22Rv1 (cell line): Measurements from ENCODE around the gene NLRC5.

Experiments
- H3K27ac ChIP-seq: fragments of 450-650 bp; 2 replicates; pipeline ENCODE4 v1.5.1; 2017
- ZFX ChIP-seq: fragments of 450-650 bp; IDR thresholded peaks from 2 replicates; pipeline ENCODE4 v1.6.1; 2017; ENCODE audit warnings: antibody characterized with exemption, borderline replicate concordance
- TF ChIP-seq, protein P1 (sequence below): fragments of 450-650 bp; IDR thresholded peaks from 2 replicates; pipeline ENCODE4 v1.5.1; 2017; ENCODE audit warnings: mild to moderate bottlenecking

The NLRC5 gene

GRCh38 chr16:57032931-57033330 lies 43.6 kb downstream of the NLRC5 start:
- H3K27ac ChIP-seq: no peak overlapping the region
- TF ChIP-seq, protein P1, sequence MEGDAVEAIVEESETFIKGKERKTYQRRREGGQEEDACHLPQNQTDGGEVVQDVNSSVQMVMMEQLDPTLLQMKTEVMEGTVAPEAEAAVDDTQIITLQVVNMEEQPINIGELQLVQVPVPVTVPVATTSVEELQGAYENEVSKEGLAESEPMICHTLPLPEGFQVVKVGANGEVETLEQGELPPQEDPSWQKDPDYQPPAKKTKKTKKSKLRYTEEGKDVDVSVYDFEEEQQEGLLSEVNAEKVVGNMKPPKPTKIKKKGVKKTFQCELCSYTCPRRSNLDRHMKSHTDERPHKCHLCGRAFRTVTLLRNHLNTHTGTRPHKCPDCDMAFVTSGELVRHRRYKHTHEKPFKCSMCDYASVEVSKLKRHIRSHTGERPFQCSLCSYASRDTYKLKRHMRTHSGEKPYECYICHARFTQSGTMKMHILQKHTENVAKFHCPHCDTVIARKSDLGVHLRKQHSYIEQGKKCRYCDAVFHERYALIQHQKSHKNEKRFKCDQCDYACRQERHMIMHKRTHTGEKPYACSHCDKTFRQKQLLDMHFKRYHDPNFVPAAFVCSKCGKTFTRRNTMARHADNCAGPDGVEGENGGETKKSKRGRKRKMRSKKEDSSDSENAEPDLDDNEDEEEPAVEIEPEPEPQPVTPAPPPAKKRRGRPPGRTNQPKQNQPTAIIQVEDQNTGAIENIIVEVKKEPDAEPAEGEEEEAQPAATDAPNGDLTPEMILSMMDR: no peak

DNA sequence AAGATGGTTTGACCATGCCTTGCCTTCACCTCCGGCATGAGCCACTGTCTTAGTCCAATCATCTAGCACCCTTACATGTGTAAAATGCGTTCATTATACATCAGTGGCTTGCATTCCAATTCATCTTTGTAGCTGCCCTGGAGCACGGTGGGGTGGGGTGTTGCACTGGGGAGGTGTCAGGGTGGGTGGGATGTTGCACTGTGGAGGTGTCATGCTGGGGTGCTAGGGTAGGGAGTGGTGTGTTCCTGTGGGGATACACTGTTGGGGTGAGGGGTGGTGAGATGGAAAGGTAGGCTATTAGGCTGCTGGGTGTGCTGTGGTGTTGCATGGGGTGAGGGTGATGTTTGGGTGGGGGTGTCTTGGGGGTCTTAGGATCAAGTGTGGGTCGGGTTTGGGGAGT lies 47.0 kb downstream of the NLRC5 start:
- no peak overlapping the region for H3K27ac ChIP-seq
- no peak for TF ChIP-seq ZFX
- TF ChIP-seq, protein P1: no peak

- no peak overlapping the region for H3K27ac ChIP-seq
- TF ChIP-seq ZFX: no peak
- TF ChIP-seq, protein P1: no peak
Observed at GRCh38 chr16:57036945-57037344, 47.6 kb downstream of the NLRC5 start.

GRCh38 chr16:57038166-57038565 lies 48.8 kb downstream of the NLRC5 start:
- H3K27ac ChIP-seq: no peak overlapping the region
- TF ChIP-seq, protein P1: no peak
- TF ChIP-seq ZFX: no peak

DNA sequence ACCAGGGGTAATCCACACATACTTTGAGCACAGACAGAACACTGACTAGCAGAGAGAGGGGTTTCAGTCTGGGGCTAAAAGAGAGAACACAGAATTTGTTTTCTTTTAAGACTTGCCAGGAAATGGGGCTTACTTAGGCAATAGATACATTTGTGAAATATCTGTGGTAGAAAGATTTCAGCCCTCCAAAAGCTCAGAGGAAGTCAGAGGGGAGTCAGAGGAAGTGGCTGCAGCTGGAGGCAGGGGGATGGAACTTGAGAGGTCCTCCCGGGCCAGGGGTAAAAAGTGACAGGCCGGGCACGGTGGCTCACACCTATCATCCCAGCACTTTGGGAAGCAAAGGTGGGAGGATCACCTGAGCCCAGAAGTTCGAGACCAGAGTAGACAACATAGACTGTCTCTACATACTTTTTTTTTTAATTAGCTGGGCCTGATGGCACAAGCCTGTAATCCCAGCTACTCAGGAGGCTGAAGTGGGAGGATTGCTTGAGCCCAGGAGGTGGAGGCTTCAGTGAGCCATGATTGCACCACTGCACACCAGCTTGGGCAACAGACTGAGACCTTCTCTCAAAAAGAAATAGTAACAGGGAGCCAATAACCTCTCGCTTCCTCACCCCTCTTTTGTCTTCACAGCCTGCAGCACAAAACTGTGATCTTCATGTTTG lies 49.9 kb downstream of the NLRC5 start:
- TF ChIP-seq ZFX: no peak
- TF ChIP-seq, protein P1: no peak
- no peak overlapping the region for H3K27ac ChIP-seq

DNA sequence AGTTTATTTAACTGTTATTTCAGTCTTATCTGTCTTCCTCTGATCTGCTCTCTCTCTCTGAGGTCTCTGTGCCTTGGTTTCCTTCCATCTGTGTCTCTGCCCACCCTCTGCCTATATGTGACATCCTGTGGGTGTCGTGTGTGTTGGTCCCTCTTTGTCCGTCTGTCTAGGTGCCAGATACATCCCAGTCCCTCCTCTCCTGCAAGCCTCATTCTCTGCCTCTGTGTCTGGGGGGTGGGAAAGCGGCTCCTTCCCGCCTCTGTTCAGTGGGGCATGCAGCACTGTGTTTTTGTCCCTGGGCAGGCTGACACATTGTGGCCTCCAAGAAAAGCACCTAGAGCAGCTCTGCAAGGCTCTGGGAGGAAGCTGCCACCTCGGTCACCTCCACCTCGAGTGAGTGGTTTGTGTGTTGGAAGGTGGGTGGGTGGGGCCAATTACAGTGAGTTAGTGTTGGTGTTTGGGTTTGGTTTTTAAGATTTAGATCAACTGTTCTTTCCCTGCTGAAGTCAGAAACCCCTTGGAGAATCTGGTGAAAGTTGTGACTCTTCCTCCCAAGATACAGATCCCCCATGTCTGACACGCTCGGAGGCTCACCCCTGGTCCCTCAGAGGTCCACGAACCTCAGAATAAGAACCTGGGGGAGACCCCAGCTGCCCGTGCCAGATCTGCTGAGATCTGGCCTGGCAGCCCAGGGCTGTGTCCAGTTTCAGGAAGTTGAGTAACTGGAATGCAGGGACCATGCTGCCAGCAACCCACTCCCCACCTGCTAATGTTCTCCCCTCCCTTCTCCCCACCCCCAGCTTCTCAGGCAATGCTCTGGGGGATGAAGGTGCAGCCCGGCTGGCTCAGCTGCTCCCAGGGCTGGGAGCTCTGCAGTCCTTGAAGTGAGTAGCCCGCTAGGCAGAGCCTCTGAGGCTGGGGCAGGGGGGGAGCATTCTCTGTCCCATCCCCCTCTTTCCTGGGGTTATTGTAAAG lies 52.1 kb downstream of the NLRC5 start:
- no peak for TF ChIP-seq ZFX
- TF ChIP-seq, protein P1: no peak
- H3K27ac ChIP-seq: no peak overlapping the region
